Measurements from ENCODE around the gene TNN.

GRCh38 chr1:175081983-175082382, 14.3 kb downstream of the TNN start:
- TF ChIP-seq CTCF (conservative IDR thresholded peaks at IDR 0.05) (no peak), ZFX (IDR thresholded peaks at IDR 0.05) (no peak)
